ENCODE data around the gene PROB1. TPM values are rescaled to one million over a fixed set of nuclear protein-coding genes. Genes with fewer than 3 reads are reported as not detected.

PROB1 gene
- polyA plus RNA-seq, 4 donors, result 0.45 to 2.3 (median 0.79) TPM

GRCh38 chr5:139386050-139386438 is 8.9 kb downstream of the PROB1 start:
- DNase-seq (no peak), FAIRE-seq (no peak)
- Histone ChIP-seq H3K27ac (ENCODE audit: low read depth in 1 of 3, low read length in 2 of 3) (peak overlapping the region in 1 of 3 donors; percentile 22), H3K27me3 (ENCODE audit: control insufficient read depth in 3 of 3, insufficient read depth in 3 of 3, low read length in 3 of 3) (no peaks in the 10 kb centered on the region), H3K9me3 (ENCODE audit: control insufficient read depth in 2 of 2, insufficient read depth in 1 of 2, low read depth in 1 of 2, low read length in 1 of 2) (no peaks in the 10 kb centered on the region), H3K36me3 (ENCODE audit: control insufficient read depth in 3 of 3, insufficient read depth in 2 of 3, low read depth in 1 of 3, low read length in 3 of 3) (peaks cover 0 to 5% (median 0%) of the 10 kb centered on the region in 3 donors), H3K4me3 (ENCODE audit: low read depth in 1 of 3, low read length in 3 of 3) (no peak overlapping the region), H3K4me1 (ENCODE audit: control insufficient read depth in 3 of 3, insufficient read depth in 2 of 3, low read depth in 1 of 3, low read length in 2 of 3) (peaks cover 13 to 58% (median 20%) of the 10 kb centered on the region in 3 donors)
- WGBS, 3 donors, result 67 to 76% (median 70%) methylated on average over 5 of the region's 5 CpGs

DNA sequence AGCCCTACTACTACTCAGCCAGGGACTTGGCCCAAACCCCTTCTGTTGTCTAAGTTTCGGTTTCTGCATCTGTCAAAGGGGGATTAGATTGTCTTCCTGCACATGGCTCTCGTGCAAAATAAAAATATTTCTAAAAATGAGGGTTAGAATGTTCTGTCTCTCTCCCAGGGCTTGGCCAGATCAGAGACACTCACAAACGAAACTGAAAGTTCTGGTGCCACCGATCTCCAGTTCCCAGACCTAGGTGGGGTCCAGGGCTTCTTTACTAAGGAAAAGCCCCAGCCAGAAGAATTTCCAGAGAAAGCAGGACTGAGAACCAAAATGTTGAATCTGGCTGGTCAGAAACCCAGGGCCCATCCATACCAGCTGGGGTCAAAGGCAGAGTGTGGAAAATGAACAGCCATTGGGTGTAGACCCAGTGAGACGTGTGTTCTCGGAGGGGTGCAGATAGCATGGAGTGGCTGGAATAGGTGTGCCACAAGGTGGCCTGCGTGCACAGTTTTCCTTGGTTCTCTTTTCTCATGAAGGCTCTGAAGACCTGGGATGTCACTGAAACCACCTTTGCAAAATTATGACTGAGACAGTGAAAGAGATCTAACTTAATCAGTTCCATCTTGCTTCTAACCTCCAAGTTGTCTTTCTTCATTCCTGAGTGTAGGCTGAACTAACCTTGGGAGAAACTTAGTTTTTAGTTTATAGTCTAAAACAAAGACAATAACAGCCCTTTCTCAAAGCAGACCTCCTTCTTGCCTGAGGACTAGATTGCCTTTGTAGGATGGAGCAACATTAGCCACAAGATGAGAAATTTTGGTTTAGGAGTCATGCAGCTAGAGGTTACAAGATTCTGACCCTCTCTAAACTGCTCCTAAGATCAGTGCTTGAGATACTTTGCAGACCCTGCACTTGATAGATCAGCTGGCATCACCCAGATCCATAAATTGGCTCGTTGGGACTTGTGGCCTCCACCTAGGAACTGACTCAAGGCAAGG is 9.5 kb downstream of the PROB1 start:
- Histone ChIP-seq H3K4me1 (ENCODE audit: control insufficient read depth in 3 of 3, insufficient read depth in 2 of 3, low read depth in 1 of 3, low read length in 2 of 3) (peaks cover 13 to 61% (median 20%) of the 10 kb centered on the region in 3 donors), H3K9me3 (ENCODE audit: control insufficient read depth in 2 of 2, insufficient read depth in 1 of 2, low read depth in 1 of 2, low read length in 1 of 2) (no peaks in the 10 kb centered on the region), H3K36me3 (ENCODE audit: control insufficient read depth in 3 of 3, insufficient read depth in 2 of 3, low read depth in 1 of 3, low read length in 3 of 3) (peaks cover 0 to 8% (median 0%) of the 10 kb centered on the region in 3 donors), H3K27ac (ENCODE audit: low read depth in 1 of 3, low read length in 2 of 3) (peak overlapping the region; percentile 46 to 87 (median 81)), H3K4me3 (ENCODE audit: low read depth in 1 of 3, low read length in 3 of 3) (peak overlapping the region in 2 of 3 donors; percentile 20 to 42), H3K27me3 (ENCODE audit: control insufficient read depth in 3 of 3, insufficient read depth in 3 of 3, low read length in 3 of 3) (no peaks in the 10 kb centered on the region)
- FAIRE-seq (no peak), DNase-seq (peak; percentile 65 to 82)
- 6 to 25% (median 21%) methylated on average over 8 of the region's 8 CpGs for WGBS, 3 donors

DNA sequence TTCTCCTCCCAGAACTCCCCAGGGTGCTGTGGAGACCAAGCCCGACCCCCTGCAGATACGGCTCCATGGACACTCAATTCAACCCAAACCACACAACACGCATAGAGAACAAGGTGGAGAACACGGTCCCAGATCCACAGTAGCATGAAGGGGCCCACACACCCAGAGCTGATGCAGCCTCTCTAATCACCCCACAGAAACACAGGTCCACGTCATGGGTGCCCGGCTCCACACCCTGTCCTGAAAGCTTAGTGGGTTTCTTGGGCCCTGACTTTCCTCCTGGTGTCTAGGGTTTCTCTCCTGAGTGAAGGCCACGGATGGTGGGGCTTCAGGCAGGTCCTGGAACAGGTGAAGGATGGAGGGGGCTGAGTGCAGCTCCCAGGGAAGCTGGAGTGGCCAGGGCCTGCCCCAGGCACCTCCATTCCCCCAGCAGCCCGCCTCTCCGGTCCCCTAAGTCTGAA is 10.3 kb downstream of the PROB1 start:
- peak overlapping the region; percentile 12 to 87 (median 81) for H3K27ac ChIP-seq (ENCODE audit: low read depth in 1 of 3, low read length in 2 of 3)
- 40 to 61% (median 42%) methylated on average over 9 of the region's 9 CpGs for WGBS, 3 donors
- peaks cover 13 to 66% (median 20%) of the 10 kb centered on the region in 3 donors for H3K4me1 ChIP-seq (ENCODE audit: control insufficient read depth in 3 of 3, insufficient read depth in 2 of 3, low read depth in 1 of 3, low read length in 2 of 3)
- FAIRE-seq, result no peak
- H3K4me3 ChIP-seq (ENCODE audit: low read depth in 1 of 3, low read length in 3 of 3), result peak overlapping the region in 1 of 3 donors; percentile 42
- H3K36me3 ChIP-seq (ENCODE audit: control insufficient read depth in 3 of 3, insufficient read depth in 2 of 3, low read depth in 1 of 3, low read length in 3 of 3), result peaks cover 0 to 16% (median 0%) of the 10 kb centered on the region in 3 donors
- peak in 1 of 2 donors; percentile 21 for DNase-seq
- no peaks in the 10 kb centered on the region for H3K9me3 ChIP-seq (ENCODE audit: control insufficient read depth in 2 of 2, insufficient read depth in 1 of 2, low read depth in 1 of 2, low read length in 1 of 2)
- no peaks in the 10 kb centered on the region for H3K27me3 ChIP-seq (ENCODE audit: control insufficient read depth in 3 of 3, insufficient read depth in 3 of 3, low read length in 3 of 3)

- Histone ChIP-seq H3K4me3 (ENCODE audit: low read depth in 1 of 3, low read length in 3 of 3) (no peak overlapping the region), H3K4me1 (ENCODE audit: control insufficient read depth in 3 of 3, insufficient read depth in 2 of 3, low read depth in 1 of 3, low read length in 2 of 3) (peaks cover 13 to 70% (median 23%) of the 10 kb centered on the region in 3 donors), H3K9me3 (ENCODE audit: control insufficient read depth in 2 of 2, insufficient read depth in 1 of 2, low read depth in 1 of 2, low read length in 1 of 2) (no peaks in the 10 kb centered on the region), H3K27me3 (ENCODE audit: control insufficient read depth in 3 of 3, insufficient read depth in 3 of 3, low read length in 3 of 3) (no peaks in the 10 kb centered on the region), H3K27ac (ENCODE audit: low read depth in 1 of 3, low read length in 2 of 3) (peak overlapping the region; percentile 27 to 87 (median 68)), H3K36me3 (ENCODE audit: control insufficient read depth in 3 of 3, insufficient read depth in 2 of 3, low read depth in 1 of 3, low read length in 3 of 3) (peaks cover 0 to 21% (median 0%) of the 10 kb centered on the region in 3 donors)
- WGBS, 3 donors, result 56 to 82% (median 78%) methylated on average over 7 of the region's 7 CpGs
- DNase-seq (no peak), FAIRE-seq (no peak)
Observed at GRCh38 chr5:139383993-139384590, 10.8 kb downstream of the PROB1 start.

DNA sequence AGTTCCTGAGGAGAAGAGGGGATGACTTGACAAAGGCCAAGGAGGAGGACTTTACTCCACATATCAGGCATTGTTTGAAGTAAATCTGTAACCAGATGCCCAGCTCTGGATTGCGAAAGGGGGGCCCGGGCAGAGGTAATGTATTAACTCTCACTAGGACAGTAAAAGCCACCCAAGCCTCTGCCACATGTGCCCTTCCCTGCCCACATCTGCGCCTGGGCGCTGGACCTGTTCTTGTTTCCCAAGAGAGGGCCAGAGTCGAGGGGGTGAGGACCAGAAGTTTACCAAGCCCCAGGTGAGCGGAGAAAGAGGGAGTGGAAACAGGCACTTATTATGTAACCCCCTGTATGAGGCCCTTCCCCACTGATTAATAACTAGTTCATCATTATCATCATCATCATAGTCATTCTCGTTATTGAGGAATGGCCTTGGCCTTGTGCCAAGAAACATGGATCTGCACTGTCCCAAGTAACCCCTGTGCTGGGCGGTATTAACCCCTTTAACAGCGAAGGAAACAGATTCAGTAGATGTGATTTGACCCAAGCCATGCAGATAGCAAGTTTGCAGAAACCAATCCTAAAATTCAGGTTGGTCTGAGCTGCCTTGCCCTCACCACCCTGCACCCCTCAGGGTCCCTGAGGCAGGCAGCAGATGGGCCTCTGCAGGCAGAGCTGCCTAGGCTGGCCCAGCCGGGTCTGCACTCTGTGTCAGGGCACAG is 11.5 kb downstream of the PROB1 start, which contains the start of gene SLC23A1:
SLC23A1 (minus strand) TSS at position 23 of the 718 bp plus-strand sequence. CDS start 44 bp downstream, outside the sequence.
- DNase-seq (peak; percentile 89), FAIRE-seq (no peak)
- H3K4me1 ChIP-seq (ENCODE audit: control insufficient read depth in 3 of 3, insufficient read depth in 2 of 3, low read depth in 1 of 3, low read length in 2 of 3), result peaks cover 13 to 74% (median 23%) of the 10 kb centered on the region in 3 donors
- 25 to 57% (median 35%) methylated on average over 10 of the region's 10 CpGs for WGBS, 3 donors
- H3K9me3 ChIP-seq (ENCODE audit: control insufficient read depth in 2 of 2, insufficient read depth in 1 of 2, low read depth in 1 of 2, low read length in 1 of 2), result no peaks in the 10 kb centered on the region
- peaks cover 0 to 27% (median 0%) of the 10 kb centered on the region in 3 donors for H3K36me3 ChIP-seq (ENCODE audit: control insufficient read depth in 3 of 3, insufficient read depth in 2 of 3, low read depth in 1 of 3, low read length in 3 of 3)
- peak within 1 kb of the TSS in 2 of 3 donors; percentile 37 to 38 for H3K4me3 ChIP-seq (ENCODE audit: low read depth in 1 of 3, low read length in 3 of 3)
- H3K27me3 ChIP-seq (ENCODE audit: control insufficient read depth in 3 of 3, insufficient read depth in 3 of 3, low read length in 3 of 3), result no peaks in the 10 kb centered on the region
- peak within 1 kb of the TSS; percentile 75 to 87 (median 79) for H3K27ac ChIP-seq (ENCODE audit: low read depth in 1 of 3, low read length in 2 of 3)

- 19 to 46% (median 46%) methylated on average over 3 of the region's 3 CpGs for WGBS, 3 donors
- Histone ChIP-seq H3K27me3 (ENCODE audit: control insufficient read depth in 3 of 3, insufficient read depth in 3 of 3, low read length in 3 of 3) (no peaks in the 10 kb centered on the region), H3K4me3 (ENCODE audit: low read depth in 1 of 3, low read length in 3 of 3) (peak overlapping the region in 2 of 3 donors; percentile 37 to 38), H3K36me3 (ENCODE audit: control insufficient read depth in 3 of 3, insufficient read depth in 2 of 3, low read depth in 1 of 3, low read length in 3 of 3) (peaks cover 0 to 32% (median 0%) of the 10 kb centered on the region in 3 donors), H3K4me1 (ENCODE audit: control insufficient read depth in 3 of 3, insufficient read depth in 2 of 3, low read depth in 1 of 3, low read length in 2 of 3) (peaks cover 13 to 71% (median 22%) of the 10 kb centered on the region in 3 donors), H3K27ac (ENCODE audit: low read depth in 1 of 3, low read length in 2 of 3) (peak overlapping the region; percentile 24 to 79 (median 75)), H3K9me3 (ENCODE audit: control insufficient read depth in 2 of 2, insufficient read depth in 1 of 2, low read depth in 1 of 2, low read length in 1 of 2) (no peaks in the 10 kb centered on the region)
- FAIRE-seq (no peak), DNase-seq (no peak)
Observed at GRCh38 chr5:139382807-139383206, 12.1 kb downstream of the PROB1 start.

- Histone ChIP-seq H3K9me3 (ENCODE audit: control insufficient read depth in 2 of 2, insufficient read depth in 1 of 2, low read depth in 1 of 2, low read length in 1 of 2) (no peaks in the 10 kb centered on the region), H3K4me3 (ENCODE audit: low read depth in 1 of 3, low read length in 3 of 3) (peak overlapping the region in 2 of 3 donors; percentile 37 to 38), H3K36me3 (ENCODE audit: control insufficient read depth in 3 of 3, insufficient read depth in 2 of 3, low read depth in 1 of 3, low read length in 3 of 3) (peaks cover 0 to 37% (median 0%) of the 10 kb centered on the region in 3 donors), H3K27ac (ENCODE audit: low read depth in 1 of 3, low read length in 2 of 3) (peak overlapping the region; percentile 24 to 79 (median 75)), H3K4me1 (ENCODE audit: control insufficient read depth in 3 of 3, insufficient read depth in 2 of 3, low read depth in 1 of 3, low read length in 2 of 3) (peaks cover 13 to 66% (median 20%) of the 10 kb centered on the region in 3 donors), H3K27me3 (ENCODE audit: control insufficient read depth in 3 of 3, insufficient read depth in 3 of 3, low read length in 3 of 3) (no peaks in the 10 kb centered on the region)
- FAIRE-seq, result no peak
- 72 to 84% (median 81%) methylated on average over 28 of the region's 28 CpGs for WGBS, 3 donors
- DNase-seq, result peak; percentile 46 to 55
Observed at GRCh38 chr5:139381837-139382761, 12.8 kb downstream of the PROB1 start.

All from small intestine (tissue), 7 donors.